ENCODE data around the gene SLC28A1.

Gene SLC28A1

GRCh38 chr15:84901540-84901939, 17.1 kb downstream of the SLC28A1 start:
- TF ChIP-seq CTCF (IDR thresholded peaks at IDR 0.05; ENCODE audit: insufficient read depth, missing control alignments): no peak
- DNase-seq (ENCODE audit: insufficient read length, low spot score) (no peak), FAIRE-seq (no peak)

- FAIRE-seq (no peak), DNase-seq (ENCODE audit: insufficient read length, low spot score) (no peak)
- TF ChIP-seq CTCF (IDR thresholded peaks at IDR 0.05; ENCODE audit: insufficient read depth, missing control alignments): no peak
These were observed 19.3 kb downstream of the SLC28A1 start for GRCh38 chr15:84903751-84904150.

GRCh38 chr15:84904419-84904818, 20.0 kb downstream of the SLC28A1 start:
- no peak for FAIRE-seq

GRCh38 chr15:84905016-84905916, 20.8 kb downstream of the SLC28A1 start:
- no peak for FAIRE-seq
- no peak for DNase-seq (ENCODE audit: insufficient read length, low spot score)
- TF ChIP-seq CTCF (IDR thresholded peaks at IDR 0.05; ENCODE audit: insufficient read depth, missing control alignments): no peak

More at GRCh38 chr15:84904419-84904818, 20.0 kb downstream of the SLC28A1 start:
- no peak for TF ChIP-seq CTCF (IDR thresholded peaks at IDR 0.05; ENCODE audit: insufficient read depth, missing control alignments)
- DNase-seq (ENCODE audit: insufficient read length, low spot score): no peak

GRCh38 chr15:84907731-84908130, 23.3 kb downstream of the SLC28A1 start:
- DNase-seq (ENCODE audit: insufficient read length, low spot score) (no peak), FAIRE-seq (no peak)
- no peak for TF ChIP-seq CTCF (IDR thresholded peaks at IDR 0.05; ENCODE audit: insufficient read depth, missing control alignments)

- TF ChIP-seq CTCF (IDR thresholded peaks at IDR 0.05; ENCODE audit: insufficient read depth, missing control alignments): no peak
- DNase-seq (ENCODE audit: insufficient read length, low spot score): no peak
- FAIRE-seq: no peak
These were observed 24.1 kb downstream of the SLC28A1 start for GRCh38 chr15:84908564-84908963.

GRCh38 chr15:84909029-84909428, 24.6 kb downstream of the SLC28A1 start:
- no peak for DNase-seq (ENCODE audit: insufficient read length, low spot score)
- FAIRE-seq: no peak
- TF ChIP-seq CTCF (IDR thresholded peaks at IDR 0.05; ENCODE audit: insufficient read depth, missing control alignments): no peak
